Prostate gland (tissue), 2 donors: ENCODE data around the gene ZDHHC17. TPM values are rescaled to one million over a fixed set of nuclear protein-coding genes. Genes with fewer than 3 reads are reported as not detected.

Source experiments
- DNase-seq: peaks from one replicate; pipeline ENCODE4 v3.0.0-alpha.2; 2019; ENCODE audit warnings: low spot score
- H3K27ac ChIP-seq, 2 donors: fragments of 200-600 bp; sonication (generic); 2 replicates each; pipeline ENCODE4 v1.5.1; 2017 to 2019
- H3K27me3 ChIP-seq: fragments of 200-600 bp; sonication (generic); replicated peaks from 2 replicates; pipeline ENCODE4 v1.5.1; 2019; ENCODE audit not compliant: insufficient read depth
- H3K36me3 ChIP-seq, 2 donors: fragments of 200-600 bp; sonication (generic); 1 replicate in 1 of 2; 2 replicates in 1 of 2; pipeline versions ENCODE4 v1.5.1 to v1.8.1; 2017 to 2019
- H3K4me1 ChIP-seq: fragments of 200-600 bp; sonication (generic); replicated peaks from 2 replicates; pipeline ENCODE4 v1.5.1; 2019
- H3K4me3 ChIP-seq, 2 donors: fragments of 200-600 bp; sonication (generic); 2 replicates each; pipeline ENCODE4 v1.5.1; 2017 to 2019
- H3K9me3 ChIP-seq: fragments of 200-600 bp; sonication (generic); 2 replicates; pipeline ENCODE4 v1.5.1; 2017
- POLR2A ChIP-seq: fragments of 450-650 bp; IDR thresholded peaks from one replicate; pipeline ENCODE4 v1.6.1; 2016; ENCODE audit warnings: antibody characterized with exemption, mild to moderate bottlenecking
- POLR2AphosphoS5 ChIP-seq: sonication (generic); formaldehyde crosslinking; IDR thresholded peaks from one replicate; pipeline ENCODE4 v1.6.1; 2017; ENCODE audit warnings: antibody characterized with exemption
- WGBS: methylation state at CpG from one replicate; pipeline ENCODE4 v1.1.5; 2018; 5-methylcytosine and 5-hydroxymethylcytosine counted together
- intact Hi-C: fragments of 100-400 bp; cut with DNase I; formaldehyde crosslinking; loops from one replicate; pipeline ENCODE4 v1.14.2; 2022
- total RNA-seq, 2 donors: library from RNA; depleted of rRNA; stranded (reverse); fragments of >200 nt; gene quantifications; one replicate each; pipeline ENCODE4 v1.1.0, GENCODE V29; 2016
- TF ChIP-seq, protein P1 (sequence below), 4 experiments: fragments of 200-600 bp in 2 of 4; fragments of 450-650 bp in 2 of 4; sonication (generic) in 2 of 4; IDR thresholded peaks; 1 replicate in 3 of 4; 2 replicates in 1 of 4; pipeline ENCODE4 v1.5.1; 2016 to 2019; ENCODE audit warnings: antibody characterized with exemption in 4 of 4, mild to moderate bottlenecking in 2 of 4, moderate library complexity in 2 of 4

ZDHHC17 gene
- total RNA-seq, 2 donors from 2014 or later = 21.6 to 34.6 TPM

DNA sequence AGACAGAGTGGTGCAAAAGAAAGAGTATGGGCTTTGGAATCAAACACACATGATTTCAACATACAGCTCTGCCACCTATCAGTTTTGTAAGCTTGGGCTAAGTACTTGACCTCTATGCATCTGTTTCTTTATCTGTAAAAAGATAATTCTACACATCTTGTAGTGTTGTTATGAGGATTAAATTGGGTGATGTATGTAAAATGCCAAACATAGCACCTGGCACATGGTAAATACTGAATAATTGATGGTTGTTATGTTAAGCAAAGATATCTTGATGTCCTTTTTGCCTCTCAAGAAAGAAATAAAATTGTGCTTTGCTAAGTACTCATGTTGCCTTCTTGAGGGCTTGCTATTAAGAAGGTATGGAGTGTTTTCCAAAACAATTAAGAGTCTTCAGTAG, 117.2 kb downstream of the ZDHHC17 start:
- Histone ChIP-seq H3K36me3 (no peaks in the 10 kb centered on the region), H3K9me3 (no peaks in the 10 kb centered on the region), H3K27ac (no peak overlapping the region), H3K4me1 (peaks cover 7% of the 10 kb centered on the region), H3K4me3 (no peak overlapping the region), H3K27me3 (no peaks in the 10 kb centered on the region)
- intact Hi-C loops = no loop called here
- TF ChIP-seq, protein P1, sequence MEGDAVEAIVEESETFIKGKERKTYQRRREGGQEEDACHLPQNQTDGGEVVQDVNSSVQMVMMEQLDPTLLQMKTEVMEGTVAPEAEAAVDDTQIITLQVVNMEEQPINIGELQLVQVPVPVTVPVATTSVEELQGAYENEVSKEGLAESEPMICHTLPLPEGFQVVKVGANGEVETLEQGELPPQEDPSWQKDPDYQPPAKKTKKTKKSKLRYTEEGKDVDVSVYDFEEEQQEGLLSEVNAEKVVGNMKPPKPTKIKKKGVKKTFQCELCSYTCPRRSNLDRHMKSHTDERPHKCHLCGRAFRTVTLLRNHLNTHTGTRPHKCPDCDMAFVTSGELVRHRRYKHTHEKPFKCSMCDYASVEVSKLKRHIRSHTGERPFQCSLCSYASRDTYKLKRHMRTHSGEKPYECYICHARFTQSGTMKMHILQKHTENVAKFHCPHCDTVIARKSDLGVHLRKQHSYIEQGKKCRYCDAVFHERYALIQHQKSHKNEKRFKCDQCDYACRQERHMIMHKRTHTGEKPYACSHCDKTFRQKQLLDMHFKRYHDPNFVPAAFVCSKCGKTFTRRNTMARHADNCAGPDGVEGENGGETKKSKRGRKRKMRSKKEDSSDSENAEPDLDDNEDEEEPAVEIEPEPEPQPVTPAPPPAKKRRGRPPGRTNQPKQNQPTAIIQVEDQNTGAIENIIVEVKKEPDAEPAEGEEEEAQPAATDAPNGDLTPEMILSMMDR (IDR thresholded peaks at IDR 0.05) = no peak
- DNase-seq = no peak

GRCh38 chr12:76882367-76882766, 118.5 kb downstream of the ZDHHC17 start:
- DNase-seq = no peak
- peaks cover 7% of the 10 kb centered on the region for H3K4me1 ChIP-seq
- H3K36me3 ChIP-seq = no peaks in the 10 kb centered on the region
- H3K27ac ChIP-seq = no peak overlapping the region
- no peak overlapping the region for H3K4me3 ChIP-seq
- no peaks in the 10 kb centered on the region for H3K9me3 ChIP-seq
- WGBS = 97% methylated on average over 1 of the region's 1 CpG
- intact Hi-C loops = no loop called here
- no peaks in the 10 kb centered on the region for H3K27me3 ChIP-seq
- TF ChIP-seq POLR2AphosphoS5 = no peak
- TF ChIP-seq, protein P1 (IDR thresholded peaks at IDR 0.05) = no peak
- TF ChIP-seq POLR2A = no peak

DNA sequence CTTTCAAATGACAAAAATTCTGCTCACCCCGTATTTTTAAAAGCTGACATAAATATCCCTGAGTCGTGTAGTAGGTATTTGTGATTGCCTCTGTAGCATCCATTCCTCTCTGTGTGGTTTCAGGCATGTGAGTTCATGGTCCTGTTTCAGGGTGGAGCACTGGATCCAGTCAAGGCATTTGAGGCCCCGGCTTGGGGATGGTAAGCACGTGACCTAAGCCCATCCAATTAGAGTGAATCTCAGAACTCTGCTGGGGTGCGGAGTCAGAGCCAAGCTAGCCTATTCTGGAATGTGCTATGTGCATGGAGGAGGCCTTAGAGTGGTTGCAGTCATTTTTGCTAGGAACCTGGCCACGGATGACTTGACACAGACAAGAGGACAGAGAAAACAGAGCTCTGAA, 119.2 kb downstream of the ZDHHC17 start:
- WGBS = 89% methylated on average over 6 of the region's 6 CpGs
- TF ChIP-seq, protein P1 (IDR thresholded peaks at IDR 0.05) = no peak
- TF ChIP-seq POLR2A (no peak), POLR2AphosphoS5 (no peak)
- H3K36me3 ChIP-seq = no peaks in the 10 kb centered on the region
- no peak for DNase-seq
- peaks cover 7% of the 10 kb centered on the region for H3K4me1 ChIP-seq
- H3K9me3 ChIP-seq = no peaks in the 10 kb centered on the region
- no peaks in the 10 kb centered on the region for H3K27me3 ChIP-seq
- no peak overlapping the region for H3K4me3 ChIP-seq
- no peak overlapping the region for H3K27ac ChIP-seq
- intact Hi-C loops = no loop called here

- H3K27ac ChIP-seq = no peak overlapping the region
- WGBS = 44% methylated on average over 2 of the region's 2 CpGs
- H3K36me3 ChIP-seq = no peaks in the 10 kb centered on the region
- intact Hi-C loops = no loop called here
- H3K9me3 ChIP-seq = no peaks in the 10 kb centered on the region
- TF ChIP-seq POLR2AphosphoS5 = no peak
- TF ChIP-seq POLR2A = no peak
- TF ChIP-seq, protein P1 (IDR thresholded peaks at IDR 0.05) = no peak
- H3K4me1 ChIP-seq = peaks cover 7% of the 10 kb centered on the region
- no peak for DNase-seq
- no peak overlapping the region for H3K4me3 ChIP-seq
- no peaks in the 10 kb centered on the region for H3K27me3 ChIP-seq
Observed at GRCh38 chr12:76883811-76884210, 119.9 kb downstream of the ZDHHC17 start.

GRCh38 chr12:76888775-76889174, 124.9 kb downstream of the ZDHHC17 start:
- Histone ChIP-seq H3K4me3 (no peak overlapping the region), H3K36me3 (no peaks in the 10 kb centered on the region), H3K27me3 (no peaks in the 10 kb centered on the region), H3K4me1 (no peaks in the 10 kb centered on the region), H3K27ac (no peak overlapping the region), H3K9me3 (no peaks in the 10 kb centered on the region)
- DNase-seq = no peak
- TF ChIP-seq POLR2A = no peak
- TF ChIP-seq, protein P1 (IDR thresholded peaks at IDR 0.05) = no peak
- no peak for TF ChIP-seq POLR2AphosphoS5
- 100% methylated on average over 1 of the region's 1 CpG for WGBS
- intact Hi-C loops = no loop called here
